B cell (primary cell): ENCODE results near the gene ADAMTSL2. TPM values are rescaled to one million over a fixed set of nuclear protein-coding genes. Genes with fewer than 3 reads are reported as not detected.

Experiments
- ATAC-seq: fragments of 200-7000 bp; cut with Tn5 transposase; one replicate; pipeline ENCODE4 v1.10.0; 2021; ENCODE audit warnings: low read depth, mild to moderate bottlenecking, moderate number of reproducible peaks, moderate library complexity
- CTCF ChIA-PET: fragments of 350-600 bp; sonication (Branson Sonifier 250); formaldehyde crosslinking; loops from one replicate; lab custom pipeline; 2021; ENCODE audit warnings: antibody characterized with exemption, inconsistent platforms; lab: Charles Lee
- POLR2A ChIA-PET: fragments of 350-600 bp; sonication (Branson Sonifier 250); formaldehyde crosslinking; loops from one replicate; lab custom pipeline; 2021; ENCODE audit warnings: antibody characterized with exemption; lab: Charles Lee
- DNase-seq: peaks from one replicate; pipeline ENCODE4 v3.0.0; 2013
- H2AFZ ChIP-seq: 2 replicates; pipeline ENCODE4 v1.6.1; 2012; ENCODE audit warnings: mild to moderate bottlenecking, low read depth, low read length; ENCODE audit not compliant: insufficient read depth, poor library complexity, severe bottlenecking
- H3K27ac ChIP-seq, 2 donors: 1 replicate in 1 of 2; 2 replicates in 1 of 2; pipeline ENCODE4 v1.5.1; 2012 to 2013; ENCODE audit warnings: low read length in 2 of 2, mild to moderate bottlenecking in 2 of 2, moderate library complexity in 1 of 2
- H3K27me3 ChIP-seq, 4 experiments: fragments of 200-600 bp in 1 of 4; sonication (generic) in 1 of 4; replicated peaks in 1 of 4; 1 replicate in 2 of 4; 2 replicates in 2 of 4; pipeline versions ENCODE4 v1.6.1 to v1.7.0; 2013 to 2016; ENCODE audit warnings: low read length in 3 of 4, mild to moderate bottlenecking in 2 of 4, mixed read lengths in 1 of 4, moderate library complexity in 1 of 4; ENCODE audit not compliant: insufficient read depth in 4 of 4, control insufficient read depth in 3 of 4; ENCODE audit errors: control extremely low read depth in 1 of 4
- H3K36me3 ChIP-seq, 2 experiments: replicated peaks in 1 of 2; 1 replicate in 1 of 2; 2 replicates in 1 of 2; pipeline versions ENCODE4 v1.6.1 to v1.7.1; 2013; ENCODE audit warnings: low read length in 1 of 2; ENCODE audit not compliant: insufficient read depth in 2 of 2, control insufficient read depth in 1 of 2; ENCODE audit errors: control extremely low read depth in 1 of 2, extremely low read depth in 1 of 2
- H3K4me1 ChIP-seq, 2 donors: fragments of 200-600 bp in 1 of 2; sonication (generic) in 1 of 2; 1 replicate in 1 of 2; 2 replicates in 1 of 2; pipeline versions ENCODE4 v1.5.1 to v1.6.1; 2013 to 2017; ENCODE audit warnings: low read length in 2 of 2; ENCODE audit not compliant: control insufficient read depth in 2 of 2, insufficient read depth in 2 of 2
- H3K4me2 ChIP-seq: replicated peaks from 2 replicates; pipeline ENCODE3; 2012; ENCODE audit warnings: mild to moderate bottlenecking, low read depth, low read length; ENCODE audit not compliant: poor library complexity, severe bottlenecking
- H3K4me3 ChIP-seq, 5 experiments: fragments of 200-600 bp in 1 of 5; sonication (generic) in 1 of 5; 1 replicate in 3 of 5; 2 replicates in 2 of 5; pipeline versions ENCODE4 v1.5.1 to v1.7.0; 2011 to 2016; ENCODE audit warnings: low read length in 4 of 5, mild to moderate bottlenecking in 4 of 5, low read depth in 2 of 5, control low read depth in 1 of 5, moderate library complexity in 1 of 5; ENCODE audit not compliant: insufficient read depth in 1 of 5; ENCODE audit errors: control extremely low read depth in 1 of 5, extremely low read depth in 1 of 5
- H3K79me2 ChIP-seq: fragments of 200-600 bp; sonication (generic); one replicate; pipeline ENCODE4 v1.6.0; 2016; ENCODE audit warnings: low read length; ENCODE audit not compliant: control insufficient read depth, insufficient read depth
- H3K9ac ChIP-seq: fragments of 200-600 bp; sonication (generic); 2 replicates; pipeline ENCODE4 v1.6.1; 2017; ENCODE audit warnings: mild to moderate bottlenecking, low read length, moderate library complexity
- H3K9me3 ChIP-seq, 3 donors: one replicate each; pipeline versions ENCODE4 v1.6.1 to v1.7.1; 2013; ENCODE audit warnings: low read length in 2 of 3; ENCODE audit not compliant: control insufficient read depth in 2 of 3, insufficient read depth in 1 of 3; ENCODE audit errors: control extremely low read depth in 1 of 3
- H4K20me1 ChIP-seq: 2 replicates; pipeline ENCODE4 v1.6.0; 2012; ENCODE audit warnings: mild to moderate bottlenecking, low read length; ENCODE audit not compliant: insufficient read depth, control insufficient read depth, poor library complexity, severe bottlenecking
- H3K27ac Mint-ChIP-seq: one replicate; pipeline ENCODE4 v1.8.0; 2021; ENCODE audit warnings: mixed read lengths
- H3K27me3 Mint-ChIP-seq: one replicate; pipeline ENCODE4 v1.8.0; 2021; ENCODE audit warnings: mixed read lengths
- H3K4me1 Mint-ChIP-seq: one replicate; pipeline ENCODE4 v1.8.0; 2021; ENCODE audit warnings: mixed read lengths
- H3K4me3 Mint-ChIP-seq: one replicate; pipeline ENCODE4 v1.8.0; 2021; ENCODE audit warnings: mixed read lengths
- H3K9me3 Mint-ChIP-seq: one replicate; pipeline ENCODE4 v1.8.0; 2022; ENCODE audit warnings: mixed read lengths; ENCODE audit not compliant: insufficient read depth
- CTCF ChIP-seq: fragments of 200-600 bp; IDR thresholded peaks from one replicate; pipeline ENCODE4 v1.8.0; 2022; ENCODE audit warnings: antibody characterized with exemption, mild to moderate bottlenecking
- EZH2 ChIP-seq: IDR thresholded peaks from 2 replicates; pipeline ENCODE4 v1.6.1; 2012; ENCODE audit warnings: borderline replicate concordance, low read depth, mild to moderate bottlenecking, moderate library complexity, low read length; ENCODE audit not compliant: insufficient read depth, poor library complexity, severe bottlenecking
- WGBS: methylation state at CpG from one replicate; pipeline ENCODE4 v1.1.5; 2013; ENCODE audit warnings: missing lambda C conversion rate; ENCODE audit not compliant: insufficient coverage; 5-methylcytosine and 5-hydroxymethylcytosine counted together
- intact Hi-C: fragments of 100-400 bp; cut with micrococcal nuclease; formaldehyde crosslinking; loops from one replicate; pipeline ENCODE4 v1.10.0; 2022
- polyA plus RNA-seq: library from polyadenylated mRNA; depleted of rRNA; stranded (reverse); fragments of >200 nt; gene quantifications from 2 replicates; pipeline ENCODE4 v1.2.3, GENCODE V29; 2012
- total RNA-seq, 2 donors: library from RNA; stranded (reverse); fragments of 120-200 nt in 1 of 2; gene quantifications; 1 replicate in 1 of 2; 2 replicates in 1 of 2; pipeline versions ENCODE4 v1.2.3 to v1.2.4, GENCODE V29; 2013 to 2022

ADAMTSL2 gene
- total and polyA plus RNA-seq, 2 donors (not counting 1 experiment from before 2014, with no cell fraction given) = 0.03 TPM; not detected in 1

- peaks cover 0 to 57% (median 16%) of the 10 kb centered on the region in 4 experiments for H3K27me3 ChIP-seq
- Mint-ChIP-seq H3K4me1 (peaks cover 28% of the 10 kb centered on the region), H3K27ac (no peak overlapping the region), H3K4me3 (no peak overlapping the region), H3K9me3 (no peaks in the 10 kb centered on the region), H3K27me3 (peaks cover 34% of the 10 kb centered on the region)
- H3K79me2 ChIP-seq = no peaks in the 10 kb centered on the region
- H3K36me3 ChIP-seq = no peaks in the 10 kb centered on the region
- ATAC-seq (no peak), DNase-seq (no peak)
- H3K9ac ChIP-seq = no peak overlapping the region
- no peak overlapping the region for H3K4me3 ChIP-seq
- peaks cover 0 to 3% (median 0%) of the 10 kb centered on the region in 3 donors for H3K9me3 ChIP-seq
- POLR2A ChIA-PET = no interaction called here
- H3K27ac ChIP-seq = no peak overlapping the region
- CTCF ChIA-PET = no interaction called here
- no peak overlapping the region for H2AFZ ChIP-seq
- no peaks in the 10 kb centered on the region for H4K20me1 ChIP-seq
- intact Hi-C loops = no loop called here
- WGBS = 94% methylated on average over 9 of the region's 9 CpGs
- no peak overlapping the region for H3K4me2 ChIP-seq
- no peak for TF ChIP-seq CTCF
- no peak for TF ChIP-seq EZH2
- H3K4me1 ChIP-seq = peaks cover 21 to 30% of the 10 kb centered on the region in 2 donors
Observed at GRCh38 chr9:133536536-133536935, 2.0 kb downstream of the ADAMTSL2 start.

GRCh38 chr9:133537257-133537656, 2.8 kb downstream of the ADAMTSL2 start:
- WGBS = 96% methylated on average over 16 of the region's 16 CpGs
- H3K4me1 ChIP-seq = peaks cover 21 to 30% of the 10 kb centered on the region in 2 donors
- peaks cover 30% of the 10 kb centered on the region for H3K27me3 Mint-ChIP-seq
- CTCF ChIA-PET = no interaction called here
- POLR2A ChIA-PET = no interaction called here
- no peak overlapping the region for H3K4me3 ChIP-seq
- H3K9ac ChIP-seq = no peak overlapping the region
- ATAC-seq (no peak), DNase-seq (no peak)
- no peaks in the 10 kb centered on the region for H3K36me3 ChIP-seq
- H3K4me1 Mint-ChIP-seq = peaks cover 28% of the 10 kb centered on the region
- H3K9me3 Mint-ChIP-seq = no peaks in the 10 kb centered on the region
- peaks cover 0 to 3% (median 0%) of the 10 kb centered on the region in 3 donors for H3K9me3 ChIP-seq
- TF ChIP-seq EZH2 = no peak
- no peak for TF ChIP-seq CTCF
- no peak overlapping the region for H3K27ac ChIP-seq
- no peak overlapping the region for H2AFZ ChIP-seq
- no peaks in the 10 kb centered on the region for H4K20me1 ChIP-seq
- H3K27ac Mint-ChIP-seq = no peak overlapping the region
- no peak overlapping the region for H3K4me2 ChIP-seq
- no peaks in the 10 kb centered on the region for H3K79me2 ChIP-seq
- intact Hi-C loops = no loop called here
- peaks cover 0 to 58% (median 16%) of the 10 kb centered on the region in 4 experiments for H3K27me3 ChIP-seq
- no peak overlapping the region for H3K4me3 Mint-ChIP-seq
